GM12892 (cell line): ENCODE results near the gene PERP.

ENCODE experiments used
- POLR2A ChIP-seq: IDR thresholded peaks from 2 replicates; pipeline ENCODE4 v1.6.1; 2011; ENCODE audit warnings: low read depth, low read length, control low read depth
- POLR2AphosphoS5 ChIP-seq: IDR thresholded peaks from 2 replicates; pipeline ENCODE4 v1.6.1; 2011; ENCODE audit warnings: low read depth, low read length, control low read depth
- TAF1 ChIP-seq: IDR thresholded peaks from 2 replicates; pipeline ENCODE4 v1.6.1; 2011; ENCODE audit warnings: low read depth, mild to moderate bottlenecking, control low read depth, low read length, borderline replicate concordance

- TF ChIP-seq TAF1 (no peak), POLR2A (no peak), POLR2AphosphoS5 (no peak)
Observed at GRCh38 chr6:138086573-138087196, 20.5 kb downstream of the PERP start.
